ENCODE measurements around the gene BBS7.

Gene BBS7

GRCh38 chr4:121788896-121789295, 81.4 kb downstream of the BBS7 start:
- FAIRE-seq: no peak

GRCh38 chr4:121786221-121786620, 84.1 kb downstream of the BBS7 start:
- DNase-seq (ENCODE audit: insufficient read length, low spot score): no peak
- FAIRE-seq: no peak
- TF ChIP-seq POU2F2 (IDR thresholded peaks at IDR 0.05; ENCODE audit: low read depth, low read length): no peak
- TF ChIP-seq POLR2AphosphoS5 (IDR thresholded peaks at IDR 0.05; ENCODE audit: low read depth, low read length): no peak

More at GRCh38 chr4:121788896-121789295, 81.4 kb downstream of the BBS7 start:
- TF ChIP-seq TAF1 (IDR thresholded peaks at IDR 0.05; ENCODE audit: low read depth, low read length) (no peak), POU2F2 (IDR thresholded peaks at IDR 0.05; ENCODE audit: low read depth, low read length) (no peak), SPI1 (IDR thresholded peaks at IDR 0.05; ENCODE audit: low read depth, low read length) (no peak), PAX5 (IDR thresholded peaks at IDR 0.05; ENCODE audit: insufficient read depth, low read length, severe bottlenecking) (no peak), POLR2A (IDR thresholded peaks at IDR 0.05; ENCODE audit: low read depth, low read length) (no peak), POLR2AphosphoS5 (IDR thresholded peaks at IDR 0.05; ENCODE audit: low read depth, low read length) (no peak)
- no peak for DNase-seq (ENCODE audit: insufficient read length, low spot score)

- DNase-seq (ENCODE audit: insufficient read length, low spot score) (no peak), FAIRE-seq (no peak)
- TF ChIP-seq PAX5 (IDR thresholded peaks at IDR 0.05; ENCODE audit: insufficient read depth, low read length, severe bottlenecking) (no peak), TAF1 (IDR thresholded peaks at IDR 0.05; ENCODE audit: low read depth, low read length) (no peak)
These were observed 84.8 kb downstream of the BBS7 start for GRCh38 chr4:121785479-121785878.

GRCh38 chr4:121784975-121785374, 85.3 kb downstream of the BBS7 start:
- no peak for FAIRE-seq
- DNase-seq (ENCODE audit: insufficient read length, low spot score): no peak

GRCh38 chr4:121784401-121784800, 85.9 kb downstream of the BBS7 start:
- TF ChIP-seq TAF1 (IDR thresholded peaks at IDR 0.05; ENCODE audit: low read depth, low read length) (no peak), POU2F2 (IDR thresholded peaks at IDR 0.05; ENCODE audit: low read depth, low read length) (no peak), SPI1 (IDR thresholded peaks at IDR 0.05; ENCODE audit: low read depth, low read length) (no peak), POLR2AphosphoS5 (IDR thresholded peaks at IDR 0.05; ENCODE audit: low read depth, low read length) (no peak), POLR2A (IDR thresholded peaks at IDR 0.05; ENCODE audit: low read depth, low read length) (no peak), PAX5 (IDR thresholded peaks at IDR 0.05; ENCODE audit: insufficient read depth, low read length, severe bottlenecking) (no peak)
- DNase-seq (ENCODE audit: insufficient read length, low spot score): no peak
- FAIRE-seq: no peak

More at GRCh38 chr4:121784975-121785374, 85.3 kb downstream of the BBS7 start:
- TF ChIP-seq POU2F2 (IDR thresholded peaks at IDR 0.05; ENCODE audit: low read depth, low read length) (no peak), TAF1 (IDR thresholded peaks at IDR 0.05; ENCODE audit: low read depth, low read length) (no peak), SPI1 (IDR thresholded peaks at IDR 0.05; ENCODE audit: low read depth, low read length) (no peak), POLR2A (IDR thresholded peaks at IDR 0.05; ENCODE audit: low read depth, low read length) (no peak), PAX5 (IDR thresholded peaks at IDR 0.05; ENCODE audit: insufficient read depth, low read length, severe bottlenecking) (no peak), POLR2AphosphoS5 (IDR thresholded peaks at IDR 0.05; ENCODE audit: low read depth, low read length) (no peak)

- TF ChIP-seq POU2F2 (IDR thresholded peaks at IDR 0.05; ENCODE audit: low read depth, low read length) (no peak), SPI1 (IDR thresholded peaks at IDR 0.05; ENCODE audit: low read depth, low read length) (no peak), POLR2AphosphoS5 (IDR thresholded peaks at IDR 0.05; ENCODE audit: low read depth, low read length) (no peak), PAX5 (IDR thresholded peaks at IDR 0.05; ENCODE audit: insufficient read depth, low read length, severe bottlenecking) (no peak), POLR2A (IDR thresholded peaks at IDR 0.05; ENCODE audit: low read depth, low read length) (no peak), TAF1 (IDR thresholded peaks at IDR 0.05; ENCODE audit: low read depth, low read length) (no peak)
- DNase-seq (ENCODE audit: insufficient read length, low spot score) (no peak), FAIRE-seq (no peak)
These were observed 87.1 kb downstream of the BBS7 start for GRCh38 chr4:121783210-121783609.

- FAIRE-seq: no peak
These were observed 91.2 kb downstream of the BBS7 start for GRCh38 chr4:121778991-121779628.

GRCh38 chr4:121777625-121778024, 92.6 kb downstream of the BBS7 start:
- no peak for DNase-seq (ENCODE audit: insufficient read length, low spot score)
- no peak for FAIRE-seq
- TF ChIP-seq POLR2A (IDR thresholded peaks at IDR 0.05; ENCODE audit: low read depth, low read length): no peak
- no peak for TF ChIP-seq POU2F2 (IDR thresholded peaks at IDR 0.05; ENCODE audit: low read depth, low read length)
- TF ChIP-seq POLR2AphosphoS5 (IDR thresholded peaks at IDR 0.05; ENCODE audit: low read depth, low read length): no peak
- no peak for TF ChIP-seq SPI1 (IDR thresholded peaks at IDR 0.05; ENCODE audit: low read depth, low read length)
- TF ChIP-seq PAX5 (IDR thresholded peaks at IDR 0.05; ENCODE audit: insufficient read depth, low read length, severe bottlenecking): no peak
- TF ChIP-seq TAF1 (IDR thresholded peaks at IDR 0.05; ENCODE audit: low read depth, low read length): no peak

More at GRCh38 chr4:121778991-121779628, 91.2 kb downstream of the BBS7 start:
- TF ChIP-seq POU2F2 (IDR thresholded peaks at IDR 0.05; ENCODE audit: low read depth, low read length) (no peak), SPI1 (IDR thresholded peaks at IDR 0.05; ENCODE audit: low read depth, low read length) (no peak), POLR2A (IDR thresholded peaks at IDR 0.05; ENCODE audit: low read depth, low read length) (no peak), PAX5 (IDR thresholded peaks at IDR 0.05; ENCODE audit: insufficient read depth, low read length, severe bottlenecking) (no peak), POLR2AphosphoS5 (IDR thresholded peaks at IDR 0.05; ENCODE audit: low read depth, low read length) (no peak), TAF1 (IDR thresholded peaks at IDR 0.05; ENCODE audit: low read depth, low read length) (no peak)
- no peak for DNase-seq (ENCODE audit: insufficient read length, low spot score)

GRCh38 chr4:121776610-121777401, 93.5 kb downstream of the BBS7 start:
- DNase-seq (ENCODE audit: insufficient read length, low spot score) (no peak), FAIRE-seq (no peak)
- no peak for TF ChIP-seq PAX5 (IDR thresholded peaks at IDR 0.05; ENCODE audit: insufficient read depth, low read length, severe bottlenecking)
- no peak for TF ChIP-seq SPI1 (IDR thresholded peaks at IDR 0.05; ENCODE audit: low read depth, low read length)
- TF ChIP-seq TAF1 (IDR thresholded peaks at IDR 0.05; ENCODE audit: low read depth, low read length): no peak
- no peak for TF ChIP-seq POLR2A (IDR thresholded peaks at IDR 0.05; ENCODE audit: low read depth, low read length)
- TF ChIP-seq POLR2AphosphoS5 (IDR thresholded peaks at IDR 0.05; ENCODE audit: low read depth, low read length): no peak
- TF ChIP-seq POU2F2 (IDR thresholded peaks at IDR 0.05; ENCODE audit: low read depth, low read length): no peak
